Medulla oblongata (tissue), 1 donor: ENCODE results near the gene MEMO1.
"Not testable (repeated sequence)": the region's sequence is repeated elsewhere in the genome, so short reads cannot be mapped to it uniquely, and the experiment has no call there.

ENCODE experiments used
- DNase-seq: peaks from one replicate; pipeline ENCODE4 v3.0.0-alpha.2; 2015; ENCODE audit errors: extremely low spot score

The MEMO1 gene

GRCh38 chr2:31957354-31958139, 53.3 kb downstream of the MEMO1 start:
- DNase-seq: no peak

GRCh38 chr2:31956934-31957333, 53.9 kb downstream of the MEMO1 start:
- not testable (repeated sequence) for DNase-seq

- no peak for DNase-seq
These were observed 54.5 kb downstream of the MEMO1 start for GRCh38 chr2:31956312-31956711.

- DNase-seq: not testable (repeated sequence)
These were observed 57.7 kb downstream of the MEMO1 start for GRCh38 chr2:31953095-31953494.

- DNase-seq: no peak
These were observed 59.8 kb downstream of the MEMO1 start for GRCh38 chr2:31950946-31951562.

- DNase-seq: no peak
These were observed 62.9 kb downstream of the MEMO1 start for GRCh38 chr2:31947871-31948270.

- no peak for DNase-seq
These were observed 64.0 kb downstream of the MEMO1 start for GRCh38 chr2:31946838-31947237.

- DNase-seq: no peak
These were observed 65.3 kb downstream of the MEMO1 start for GRCh38 chr2:31945572-31945935.

- no peak for DNase-seq
These were observed 65.8 kb downstream of the MEMO1 start for GRCh38 chr2:31944828-31945571.

- DNase-seq: no peak
These were observed 67.1 kb downstream of the MEMO1 start for GRCh38 chr2:31943636-31944225.

- no peak for DNase-seq
These were observed 69.9 kb downstream of the MEMO1 start for GRCh38 chr2:31940920-31941319.

- no peak for DNase-seq
These were observed 73.1 kb downstream of the MEMO1 start for GRCh38 chr2:31937741-31938140.

- no peak for DNase-seq
These were observed 75.4 kb downstream of the MEMO1 start for GRCh38 chr2:31935370-31935769.

GRCh38 chr2:31933066-31933465, 77.7 kb downstream of the MEMO1 start:
- DNase-seq: no peak

- no peak for DNase-seq
These were observed 78.2 kb downstream of the MEMO1 start for GRCh38 chr2:31932589-31932988.

- DNase-seq: no peak
These were observed 78.9 kb downstream of the MEMO1 start for GRCh38 chr2:31931916-31932315.

GRCh38 chr2:31925517-31925916, 85.3 kb downstream of the MEMO1 start:
- DNase-seq: no peak

- DNase-seq: no peak
These were observed 87.1 kb downstream of the MEMO1 start for GRCh38 chr2:31923662-31924061.

- DNase-seq: no peak
These were observed 88.0 kb downstream of the MEMO1 start for GRCh38 chr2:31922542-31923408.

- no peak for DNase-seq
These were observed 89.8 kb downstream of the MEMO1 start for GRCh38 chr2:31920962-31921361.

- no peak for DNase-seq
These were observed 91.3 kb downstream of the MEMO1 start for GRCh38 chr2:31919499-31919898.
